HepG2 (cell line): ENCODE data around the gene CCDC73. TPM values are rescaled to one million over a fixed set of nuclear protein-coding genes. Genes with fewer than 3 reads are reported as not detected.

Experiments used
- ATAC-seq: fragments of 200-7000 bp; cut with Tn5 transposase; 3 replicates; pipeline ENCODE4 v1.9.1; 2020; ENCODE audit warnings: mild to moderate bottlenecking, moderate library complexity
- BruUV-seq: library from RNA; stranded (reverse); fragments of 400-500 nt; replicated peaks from 2 replicates; lab custom pipeline; 2021; lab: Mats Ljungman, UMichigan
- CTCF ChIA-PET: fragments of 300-600 bp; formaldehyde crosslinking; extraction: SDS; loops from one replicate; lab custom pipeline; 2021; ENCODE audit warnings: low total read pairs, inconsistent platforms, low intra/inter-chr PET ratio; lab: Yijun Ruan, JAX
- POLR2A ChIA-PET: fragments of 350-600 bp; sonication (Branson Sonifier 250); formaldehyde crosslinking; loops from one replicate; lab custom pipeline; 2020; ENCODE audit warnings: antibody characterized with exemption, inconsistent platforms; lab: Yijun Ruan, JAX
- DNase-seq: peaks from one replicate; pipeline ENCODE4 v3.0.0-alpha.2; 2015; ENCODE audit warnings: low spot score
- FAIRE-seq: peaks from 3 replicates; lab custom pipeline; 2011; peaks lifted over from hg19 to GRCh38; lab: Jason Lieb, UNC
- H2AFZ ChIP-seq: one replicate; pipeline ENCODE4 v1.6.1; 2011; ENCODE audit warnings: low read length, inconsistent platforms
- H3K27ac ChIP-seq: fragments of 300-600 bp; 3 replicates; pipeline ENCODE4 v1.8.0; 2011; ENCODE audit warnings: mixed run types, mild to moderate bottlenecking, mixed read lengths, low read length, inconsistent platforms; ENCODE audit not compliant: insufficient read depth; ENCODE audit errors: extremely low read length
- H3K27me3 ChIP-seq, 2 experiments: fragments of 200-600 bp in 1 of 2; 2 replicates in 1 of 2; 3 replicates in 1 of 2; pipeline versions ENCODE4 v1.6.0 to v1.8.0; 2011; ENCODE audit warnings: low read length in 2 of 2, mild to moderate bottlenecking in 2 of 2, moderate library complexity in 2 of 2, inconsistent platforms in 1 of 2; ENCODE audit not compliant: insufficient read depth in 2 of 2, control insufficient read depth in 1 of 2
- H3K36me3 ChIP-seq, 2 experiments: fragments of 200-600 bp in 1 of 2; replicated peaks in 1 of 2; 2 replicates in 1 of 2; 3 replicates in 1 of 2; pipeline versions ENCODE4 v1.5.1 to v1.8.0; 2011; ENCODE audit warnings: low read length in 2 of 2, inconsistent platforms in 1 of 2; ENCODE audit not compliant: insufficient read depth in 2 of 2, control insufficient read depth in 1 of 2
- H3K4me1 ChIP-seq: 2 replicates; pipeline ENCODE4 v1.5.1; 2012; ENCODE audit warnings: low read length, inconsistent platforms; ENCODE audit not compliant: insufficient read depth
- H3K4me2 ChIP-seq: 2 replicates; pipeline ENCODE4 v1.6.0; 2011; ENCODE audit warnings: low read depth, low read length, inconsistent platforms
- H3K4me3 ChIP-seq, 3 experiments: fragments of 200-600 bp in 1 of 3; sonication (generic), shearing (Covaris generic) in 1 of 3; replicated peaks in 1 of 3; 2 replicates each; pipeline ENCODE4 v1.5.1; 2011 to 2016; ENCODE audit warnings: low read length in 3 of 3, inconsistent platforms in 2 of 3, low read depth in 2 of 3, mild to moderate bottlenecking in 2 of 3, control low read depth in 1 of 3, mixed read lengths in 1 of 3; ENCODE audit not compliant: insufficient read depth in 1 of 3
- H3K79me2 ChIP-seq: one replicate; pipeline ENCODE4 v1.6.1; 2011; ENCODE audit warnings: low read length, inconsistent platforms; ENCODE audit not compliant: insufficient read depth
- H3K9ac ChIP-seq: 2 replicates; pipeline ENCODE4 v1.6.0; 2011; ENCODE audit warnings: mild to moderate bottlenecking, low read depth, low read length, inconsistent platforms; ENCODE audit not compliant: insufficient read depth
- H3K9me3 ChIP-seq: 2 replicates; pipeline ENCODE4 v1.5.1; 2012; ENCODE audit warnings: mild to moderate bottlenecking, low read length
- H4K20me1 ChIP-seq: 2 replicates; pipeline ENCODE4 v1.6.0; 2011; ENCODE audit warnings: inconsistent platforms, mild to moderate bottlenecking, low read length, moderate library complexity; ENCODE audit not compliant: insufficient read depth
- KLF13 ChIP-seq: sonication (generic); formaldehyde crosslinking; IDR thresholded peaks from 2 replicates; pipeline ENCODE4 v1.4.0; 2020; ENCODE audit warnings: mild to moderate bottlenecking, missing genetic modification reagents
- NR1H2 ChIP-seq: sonication (generic); formaldehyde crosslinking; IDR thresholded peaks from 2 replicates; pipeline ENCODE4 v1.8.1; 2022; ENCODE audit warnings: low read depth, missing genetic modification reagents, borderline replicate concordance
- XRCC5 ChIP-seq: fragments of 200-400 bp; formaldehyde crosslinking; optimal IDR thresholded peaks from 2 replicates; pipeline ENCODE3; 2017; ENCODE audit warnings: mild to moderate bottlenecking, low read length
- ZNF672 ChIP-seq: sonication (generic); formaldehyde crosslinking; IDR thresholded peaks from 2 replicates; pipeline ENCODE4 v1.8.1; 2022; ENCODE audit warnings: missing genetic modification reagents
- WGBS: methylation state at CpG from one replicate; pipeline ENCODE4 v1.1.6; 2017; ENCODE audit warnings: low lambda C conversion rate; 5-methylcytosine and 5-hydroxymethylcytosine counted together
- in situ Hi-C: cut with HindIII; loops from 2 replicates; pipeline ENCODE4 v1.10.0; 2017; ENCODE audit warnings: low pct_unique_long_range_greater_than_20kb; ENCODE audit not compliant: extremely low pct_ligation_motif_present
- intact Hi-C: fragments of 100-400 bp; cut with micrococcal nuclease; formaldehyde crosslinking; loops from one replicate; pipeline ENCODE4 v1.10.0; 2022; ENCODE audit not compliant: unreplicated experiment
- polyA plus RNA-seq, 8 experiments: library from polyadenylated mRNA; depleted of rRNA in 3 of 8; stranded (reverse) in 7 of 8; unstranded in 1 of 8; fragments of >200 nt; fragmentation: Illumina TruSeq in 4 of 8; extraction: Trizol in 4 of 8; gene quantifications; 2 replicates each; pipeline versions ENCODE4 v1.2.1 to v1.2.3, GENCODE V29; 2011 to 2016; ENCODE audit warnings: low read depth in 4 of 8, missing spikeins in 1 of 8, mixed read lengths in 1 of 8; ENCODE audit not compliant: insufficient read depth in 1 of 8
- total RNA-seq, 5 experiments: library from RNA; depleted of rRNA; stranded (reverse); fragments of >200 nt; fragmentation: Illumina TruSeq; extraction: Trizol; gene quantifications; 2 replicates each; pipeline ENCODE4 v1.2.3, GENCODE V29; 2016; ENCODE audit warnings: low read depth in 1 of 5
- TF ChIP-seq, protein P1 (sequence below): sonication (generic); formaldehyde crosslinking; IDR thresholded peaks from 2 replicates; pipeline ENCODE4 v1.4.0; 2020; ENCODE audit warnings: missing genetic modification reagents
- TF ChIP-seq, protein P2 (sequence below): sonication (generic); formaldehyde crosslinking; IDR thresholded peaks from 2 replicates; pipeline ENCODE4 v1.4.0; 2020; ENCODE audit warnings: mild to moderate bottlenecking, missing genetic modification reagents, borderline replicate concordance

The CCDC73 gene
- total and polyA plus RNA-seq, 2 of the 13 experiments (the other 11 are each of a cell fraction or from before 2014, with no cell fraction given): 0.01 to 0.11 TPM

DNA sequence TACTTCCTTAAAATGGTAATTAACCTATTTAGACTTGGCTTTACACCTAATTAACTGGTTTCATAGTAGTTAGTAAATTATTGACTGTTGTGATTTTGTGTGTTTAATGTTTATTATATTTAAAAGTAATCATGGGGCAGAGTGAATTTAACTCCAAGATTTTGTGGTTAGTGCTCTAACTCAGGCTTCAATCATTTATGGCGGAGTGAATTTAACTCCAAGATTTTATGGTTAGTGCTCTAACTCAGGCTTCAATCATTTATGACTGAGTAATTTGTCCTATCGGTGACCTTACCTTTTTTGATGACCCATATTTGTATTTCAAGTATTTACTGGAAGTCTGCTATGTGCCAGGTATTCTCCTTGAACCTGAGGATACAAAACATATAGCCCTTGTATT is 42.5 kb upstream of the CCDC73 start (continued):
- TF ChIP-seq, protein P1, sequence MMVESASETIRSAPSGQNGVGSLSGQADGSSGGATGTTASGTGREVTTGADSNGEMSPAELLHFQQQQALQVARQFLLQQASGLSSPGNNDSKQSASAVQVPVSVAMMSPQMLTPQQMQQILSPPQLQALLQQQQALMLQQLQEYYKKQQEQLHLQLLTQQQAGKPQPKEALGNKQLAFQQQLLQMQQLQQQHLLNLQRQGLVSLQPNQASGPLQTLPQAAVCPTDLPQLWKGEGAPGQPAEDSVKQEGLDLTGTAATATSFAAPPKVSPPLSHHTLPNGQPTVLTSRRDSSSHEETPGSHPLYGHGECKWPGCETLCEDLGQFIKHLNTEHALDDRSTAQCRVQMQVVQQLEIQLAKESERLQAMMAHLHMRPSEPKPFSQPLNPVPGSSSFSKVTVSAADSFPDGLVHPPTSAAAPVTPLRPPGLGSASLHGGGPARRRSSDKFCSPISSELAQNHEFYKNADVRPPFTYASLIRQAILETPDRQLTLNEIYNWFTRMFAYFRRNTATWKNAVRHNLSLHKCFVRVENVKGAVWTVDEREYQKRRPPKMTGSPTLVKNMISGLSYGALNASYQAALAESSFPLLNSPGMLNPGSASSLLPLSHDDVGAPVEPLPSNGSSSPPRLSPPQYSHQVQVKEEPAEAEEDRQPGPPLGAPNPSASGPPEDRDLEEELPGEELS (CRISPR knock-in tag): no peak
- TF ChIP-seq, all 625 proteins: peak for 0

GRCh38 chr11:32833921-32834320 is 39.5 kb upstream of the CCDC73 start:
- no peak overlapping the region for H2AFZ ChIP-seq
- no peak for FAIRE-seq
- ChIA-PET CTCF (no interaction called here), POLR2A (no interaction called here)
- DNase-seq: no peak
- TF ChIP-seq KLF13 (CRISPR knock-in tag): no peak
- TF ChIP-seq, protein P2, sequence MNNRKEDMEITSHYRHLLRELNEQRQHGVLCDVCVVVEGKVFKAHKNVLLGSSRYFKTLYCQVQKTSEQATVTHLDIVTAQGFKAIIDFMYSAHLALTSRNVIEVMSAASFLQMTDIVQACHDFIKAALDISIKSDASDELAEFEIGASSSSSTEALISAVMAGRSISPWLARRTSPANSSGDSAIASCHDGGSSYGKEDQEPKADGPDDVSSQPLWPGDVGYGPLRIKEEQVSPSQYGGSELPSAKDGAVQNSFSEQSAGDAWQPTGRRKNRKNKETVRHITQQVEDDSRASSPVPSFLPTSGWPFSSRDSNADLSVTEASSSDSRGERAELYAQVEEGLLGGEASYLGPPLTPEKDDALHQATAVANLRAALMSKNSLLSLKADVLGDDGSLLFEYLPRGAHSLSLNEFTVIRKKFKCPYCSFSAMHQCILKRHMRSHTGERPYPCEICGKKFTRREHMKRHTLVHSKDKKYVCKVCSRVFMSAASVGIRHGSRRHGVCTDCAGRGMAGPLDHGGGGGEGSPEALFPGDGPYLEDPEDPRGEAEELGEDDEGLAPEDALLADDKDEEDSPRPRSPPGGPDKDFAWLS (CRISPR knock-in tag): no peak
- no peak for TF ChIP-seq ZNF672 (CRISPR knock-in tag)
- no peak for TF ChIP-seq XRCC5
- TF ChIP-seq NR1H2 (CRISPR knock-in tag): no peak
- peaks cover 0 to 5% of the 10 kb centered on the region in 2 experiments; a peak in 1 of 5 replicates for H3K27me3 ChIP-seq
- in situ Hi-C loops: no loop called here
- H3K4me1 ChIP-seq: peaks cover 10% of the 10 kb centered on the region
- no peak for ATAC-seq
- H3K36me3 ChIP-seq: no peaks in the 10 kb centered on the region
- no peak overlapping the region for H3K4me3 ChIP-seq
- H3K9ac ChIP-seq: no peak overlapping the region
- no peak overlapping the region for H3K27ac ChIP-seq
- intact Hi-C loops: no loop called here
- H4K20me1 ChIP-seq: no peaks in the 10 kb centered on the region
- no peaks in the 10 kb centered on the region for H3K9me3 ChIP-seq
- no peak overlapping the region for H3K4me2 ChIP-seq
- BruUV-seq: no TSS peak
- no peaks in the 10 kb centered on the region for H3K79me2 ChIP-seq
- 46% methylated on average over 1 of the region's 1 CpG for WGBS
